IMR-90 (cell line): Measurements from ENCODE around the gene SERPINA1. TPM values are rescaled to one million over a fixed set of nuclear protein-coding genes. Genes with fewer than 3 reads are reported as not detected.

Source experiments
- ATAC-seq: fragments of 200-7000 bp; cut with Tn5 transposase; 2 replicates; pipeline ENCODE4 v1.9.1; 2020; ENCODE audit warnings: low read depth, mild to moderate bottlenecking, moderate library complexity
- BruUV-seq: library from RNA; stranded (reverse); fragments of 400-500 nt; replicated peaks from 2 replicates; lab custom pipeline; 2021; lab: Mats Ljungman, UMichigan
- CTCF ChIA-PET: fragments of 300-600 bp; formaldehyde crosslinking; extraction: SDS; loops from one replicate; lab custom pipeline; 2021; ENCODE audit warnings: antibody characterized with exemption; lab: Yijun Ruan, JAX
- POLR2A ChIA-PET: fragments of 300-600 bp; sonication (Branson Sonifier 250); formaldehyde crosslinking; loops from one replicate; lab custom pipeline; 2022; ENCODE audit warnings: antibody characterized with exemption; ENCODE audit not compliant: unreplicated experiment; lab: Charles Lee
- DNase-seq: peaks from one replicate; pipeline ENCODE4 v3.0.0; 2013
- H2AFZ ChIP-seq: replicated peaks from 2 replicates; pipeline ENCODE3; 2013; ENCODE audit warnings: low read length, mild to moderate bottlenecking; ENCODE audit not compliant: poor library complexity
- H2AK5ac ChIP-seq: 2 replicates; pipeline ENCODE4 v1.6.1; 2013; ENCODE audit warnings: low read depth, low read length, inconsistent platforms
- H2AK9ac ChIP-seq: replicated peaks from 2 replicates; pipeline ENCODE3; 2013; ENCODE audit warnings: mild to moderate bottlenecking, low read depth, low read length, moderate library complexity; ENCODE audit not compliant: poor library complexity
- H2BK120ac ChIP-seq: 2 replicates; pipeline ENCODE4 v1.6.1; 2013; ENCODE audit warnings: low read depth, low read length, inconsistent platforms
- H2BK15ac ChIP-seq: 3 replicates; pipeline ENCODE4 v1.6.1; 2013; ENCODE audit warnings: low read depth, low read length, inconsistent platforms
- H2BK20ac ChIP-seq: 2 replicates; pipeline ENCODE4 v1.6.1; 2013; ENCODE audit warnings: low read depth, mild to moderate bottlenecking, inconsistent platforms, low read length, moderate library complexity
- H2BK5ac ChIP-seq: 2 replicates; pipeline ENCODE4 v1.6.1; 2013; ENCODE audit warnings: mild to moderate bottlenecking, low read depth, low read length, inconsistent platforms; ENCODE audit not compliant: poor library complexity, severe bottlenecking
- H3K14ac ChIP-seq: replicated peaks from 2 replicates; pipeline ENCODE4 v1.6.1; 2013; ENCODE audit warnings: low read depth, low read length, inconsistent platforms
- H3K18ac ChIP-seq: 2 replicates; pipeline ENCODE4 v1.6.1; 2013; ENCODE audit warnings: low read depth, low read length, control low read depth
- H3K23ac ChIP-seq: 2 replicates; pipeline ENCODE4 v1.6.1; 2013; ENCODE audit warnings: low read depth, low read length, inconsistent platforms
- H3K27ac ChIP-seq: 2 replicates; pipeline ENCODE4 v1.5.1; 2013; ENCODE audit warnings: mild to moderate bottlenecking, control low read depth, low read length; ENCODE audit not compliant: insufficient read depth
- H3K27me3 ChIP-seq: 2 replicates; pipeline ENCODE4 v1.6.1; 2013; ENCODE audit warnings: low read length; ENCODE audit not compliant: control insufficient read depth, insufficient read depth
- H3K36me3 ChIP-seq: 2 replicates; pipeline ENCODE4 v1.6.1; 2013; ENCODE audit warnings: low read length, mixed read lengths; ENCODE audit not compliant: control insufficient read depth, insufficient read depth
- H3K4ac ChIP-seq: 2 replicates; pipeline ENCODE4 v1.6.1; 2013; ENCODE audit warnings: low read depth, low read length, inconsistent platforms
- H3K4me1 ChIP-seq: 2 replicates; pipeline ENCODE4 v1.6.1; 2013; ENCODE audit warnings: low read length, mixed read lengths; ENCODE audit not compliant: control insufficient read depth, insufficient read depth
- H3K4me2 ChIP-seq: 2 replicates; pipeline ENCODE4 v1.6.1; 2013; ENCODE audit warnings: low read depth, mild to moderate bottlenecking, control low read depth, low read length, moderate library complexity
- H3K4me3 ChIP-seq: 2 replicates; pipeline ENCODE4 v1.5.1; 2013; ENCODE audit warnings: low read depth, mild to moderate bottlenecking, control low read depth, low read length, moderate library complexity; ENCODE audit not compliant: insufficient read depth
- H3K56ac ChIP-seq: 2 replicates; pipeline ENCODE4 v1.6.1; 2013; ENCODE audit warnings: low read length, inconsistent platforms; ENCODE audit not compliant: insufficient read depth; ENCODE audit errors: extremely low read depth
- H3K79me1 ChIP-seq, 2 experiments: 2 replicates each; pipeline ENCODE4 v1.6.1; 2013; ENCODE audit warnings: low read length in 2 of 2, inconsistent platforms in 1 of 2, low read depth in 1 of 2
- H3K9ac ChIP-seq: 2 replicates; pipeline ENCODE4 v1.6.1; 2013; ENCODE audit warnings: low read depth, low read length, control low read depth
- H3K9me1 ChIP-seq: 2 replicates; pipeline ENCODE4 v1.6.1; 2013; ENCODE audit warnings: low read length, inconsistent platforms; ENCODE audit not compliant: insufficient read depth
- H3K9me3 ChIP-seq: 2 replicates; pipeline ENCODE4 v1.6.1; 2013; ENCODE audit warnings: low read length; ENCODE audit not compliant: control insufficient read depth, insufficient read depth
- H4K20me1 ChIP-seq: 2 replicates; pipeline ENCODE4 v1.6.1; 2013; ENCODE audit warnings: low read length, inconsistent platforms; ENCODE audit not compliant: insufficient read depth
- H4K5ac ChIP-seq: 2 replicates; pipeline ENCODE4 v1.6.1; 2013; ENCODE audit warnings: mild to moderate bottlenecking, low read depth, low read length, control low read depth
- H4K8ac ChIP-seq, 2 experiments: 2 replicates each; pipeline ENCODE4 v1.6.1; 2013; ENCODE audit warnings: low read depth in 2 of 2, low read length in 2 of 2, control low read depth in 1 of 2, inconsistent platforms in 1 of 2
- H4K91ac ChIP-seq: 2 replicates; pipeline ENCODE4 v1.6.1; 2013; ENCODE audit warnings: low read depth, low read length, inconsistent platforms; ENCODE audit not compliant: insufficient read depth
- BHLHE40 ChIP-seq: fragments of 150-350 bp; IDR thresholded peaks from 2 replicates; pipeline ENCODE4 v1.6.1; 2016; ENCODE audit warnings: mild to moderate bottlenecking, low read depth, low read length
- CEBPB ChIP-seq: IDR thresholded peaks from 2 replicates; pipeline ENCODE4 v1.6.1; 2012; ENCODE audit warnings: low read depth, low read length, improper control_type of control experiment
- CHD1 ChIP-seq: IDR thresholded peaks from 2 replicates; pipeline ENCODE4 v1.6.1; 2012; ENCODE audit warnings: low read depth, low read length, improper control_type of control experiment
- CTCF ChIP-seq: conservative IDR thresholded peaks from 2 replicates; pipeline ENCODE4 v1.5.1; 2012; ENCODE audit warnings: mild to moderate bottlenecking, low read depth, low read length, improper control_type of control experiment
- FOS ChIP-seq: fragments of 150-350 bp; IDR thresholded peaks from 2 replicates; pipeline ENCODE4 v1.6.1; 2016; ENCODE audit warnings: low read depth, low read length
- MAFK ChIP-seq: IDR thresholded peaks from 2 replicates; pipeline ENCODE4 v1.6.1; 2012; ENCODE audit warnings: low read depth, low read length, improper control_type of control experiment
- MAZ ChIP-seq: IDR thresholded peaks from 2 replicates; pipeline ENCODE4 v1.6.1; 2012; ENCODE audit warnings: low read depth, mild to moderate bottlenecking, low read length, improper control_type of control experiment, moderate library complexity, borderline replicate concordance
- MXI1 ChIP-seq: IDR thresholded peaks from 2 replicates; pipeline ENCODE4 v1.6.1; 2012; ENCODE audit warnings: low read depth, mild to moderate bottlenecking, low read length, moderate library complexity, borderline replicate concordance
- NFE2L2 ChIP-seq: fragments of 150-350 bp; IDR thresholded peaks from 2 replicates; pipeline ENCODE4 v1.6.1; 2016; ENCODE audit warnings: low read depth, mild to moderate bottlenecking, low read length
- POLR2A ChIP-seq: IDR thresholded peaks from 2 replicates; pipeline ENCODE4 v1.6.1; 2012; ENCODE audit warnings: mild to moderate bottlenecking, low read depth, low read length
- RAD21 ChIP-seq: IDR thresholded peaks from 2 replicates; pipeline ENCODE4 v1.6.1; 2012; ENCODE audit warnings: low read length, improper control_type of control experiment
- RCOR1 ChIP-seq: IDR thresholded peaks from 2 replicates; pipeline ENCODE4 v1.6.1; 2012; ENCODE audit warnings: mild to moderate bottlenecking, low read length, improper control_type of control experiment; ENCODE audit not compliant: insufficient replicate concordance
- RFX5 ChIP-seq: IDR thresholded peaks from 2 replicates; pipeline ENCODE4 v1.8.0; 2012; ENCODE audit warnings: low read depth, mild to moderate bottlenecking, low read length, moderate library complexity
- SMC3 ChIP-seq: fragments of 150-350 bp; IDR thresholded peaks from 2 replicates; pipeline ENCODE4 v1.6.1; 2016; ENCODE audit warnings: low read depth, mild to moderate bottlenecking, antibody characterized with exemption, low read length, moderate library complexity
- USF2 ChIP-seq: fragments of 150-350 bp; IDR thresholded peaks from 2 replicates; pipeline ENCODE4 v1.6.1; 2017; ENCODE audit warnings: mild to moderate bottlenecking, antibody characterized with exemption, low read length, low read depth
- WGBS, 2 experiments: methylation state at CpG; one replicate each; pipeline versions ENCODE4 v1.1.5 to v1.1.7; 2013; ENCODE audit warnings: missing lambda C conversion rate in 2 of 2; ENCODE audit not compliant: insufficient read length in 1 of 2; ENCODE audit errors: extremely low coverage in 2 of 2; 5-methylcytosine and 5-hydroxymethylcytosine counted together
- dilution Hi-C: fragments of 300-500 bp; cut with HindIII; formaldehyde crosslinking; loops from one replicate; pipeline ENCODE4 v1.14.3; 2018; ENCODE audit warnings: low sequenced_read_pairs; ENCODE audit not compliant: unreplicated experiment
- in situ Hi-C: fragments of 300-500 bp; cut with MboI; formaldehyde crosslinking; loops from 3 replicates; pipeline ENCODE4 v1.14.3; 2019; ENCODE audit warnings: low sequenced_read_pairs, inconsistent platforms, mixed read lengths
- intact Hi-C: fragments of 100-400 bp; cut with micrococcal nuclease; formaldehyde crosslinking; loops from 2 replicates; pipeline ENCODE4 v1.10.0; 2022
- polyA plus RNA-seq, 3 experiments: library from polyadenylated mRNA; depleted of rRNA; stranded (reverse); fragments of >200 nt; gene quantifications; 2 replicates each; pipeline ENCODE4 v1.2.3, GENCODE V29; 2012; ENCODE audit warnings: low replicate concordance in 1 of 3
- total RNA-seq: library from RNA; depleted of rRNA; stranded (reverse); fragments of >200 nt; gene quantifications from 2 replicates; pipeline ENCODE4 v1.2.3, GENCODE V29; 2012

The SERPINA1 gene
- total and polyA plus RNA-seq, 2 of the 4 experiments (the other 2 are of a cell fraction) = 0.54 to 1.2 TPM

- Histone ChIP-seq H3K4me3 (no peak overlapping the region), H3K14ac (no peak overlapping the region), H2AK9ac (peak overlapping the region; percentile 3), H2BK120ac (no peak overlapping the region), H3K9me3 (no peaks in the 10 kb centered on the region), H3K79me1 (no peaks in the 10 kb centered on the region), H3K9me1 (no peaks in the 10 kb centered on the region), H4K5ac (no peak overlapping the region), H2BK5ac (no peak overlapping the region), H3K36me3 (no peaks in the 10 kb centered on the region), H3K56ac (no peak overlapping the region), H3K27me3 (no peaks in the 10 kb centered on the region; the same call in 1 of the 2 replicates), H2BK20ac (no peak overlapping the region), H2AK5ac (no peak overlapping the region), H2BK15ac (no peak overlapping the region), H2AFZ (no peak overlapping the region), H3K23ac (no peak overlapping the region), H3K4ac (no peak overlapping the region), H3K27ac (no peak overlapping the region), H4K8ac (no peak overlapping the region), H3K9ac (no peak overlapping the region), H4K20me1 (no peaks in the 10 kb centered on the region), H4K91ac (no peak overlapping the region), H3K4me1 (no peaks in the 10 kb centered on the region), H3K4me2 (no peak overlapping the region), H3K18ac (no peak overlapping the region)
- ChIA-PET POLR2A (no interaction called here), CTCF (no interaction called here)
- no peak for ATAC-seq
- TF ChIP-seq CHD1 (no peak), BHLHE40 (no peak), CTCF (no peak), POLR2A (no peak), USF2 (no peak), MAFK (no peak), MXI1 (no peak), RFX5 (no peak), RCOR1 (no peak), MAZ (no peak), SMC3 (no peak), NFE2L2 (no peak), RAD21 (no peak), FOS (no peak), CEBPB (no peak)
- no peak for DNase-seq
- 75% methylated on average over 2 of the region's 5 CpGs; no CpG with 5 or more reads in 1 of the 2 experiments for WGBS, 2 experiments
- in situ Hi-C loops (no loop called here), dilution Hi-C loops (no loop called here), intact Hi-C loops (no loop called here)
- BruUV-seq = no TSS peak
Observed at GRCh38 chr14:94331462-94331861, 56.9 kb downstream of the SERPINA1 start.
